ENCODE measurements around the gene CDCP1.

CDCP1 gene

GRCh38 chr3:45127130-45127822 lies 18.9 kb downstream of the CDCP1 start:
- peaks cover 0 to 4% of the 10 kb centered on the region in 2 donors for H3K36me3 ChIP-seq (ENCODE audit: control insufficient read depth in 2 of 2, insufficient read depth in 2 of 2, low read length in 2 of 2)
- H3K27me3 ChIP-seq (ENCODE audit: control insufficient read depth in 2 of 2, insufficient read depth in 2 of 2, low read length in 2 of 2), result no peaks in the 10 kb centered on the region
- no peak overlapping the region for H3K4me3 ChIP-seq (ENCODE audit: low read length in 2 of 2)
- H3K27ac ChIP-seq (ENCODE audit: low read depth in 2 of 2, low read length in 2 of 2), result peak overlapping the region in 1 of 2 donors; percentile 12
- peaks cover 38 to 43% of the 10 kb centered on the region in 2 donors for H3K4me1 ChIP-seq (ENCODE audit: control insufficient read depth in 2 of 2, insufficient read depth in 2 of 2, low read length in 2 of 2)
- no peak overlapping the region for H3K9ac ChIP-seq (ENCODE audit: low read depth in 1 of 2, low read length in 2 of 2)
- no peaks in the 10 kb centered on the region for H3K9me3 ChIP-seq (ENCODE audit: control insufficient read depth in 2 of 2, low read length in 2 of 2)

GRCh38 chr3:45126730-45127129 lies 19.4 kb downstream of the CDCP1 start:
- H3K4me1 ChIP-seq (ENCODE audit: control insufficient read depth in 2 of 2, insufficient read depth in 2 of 2, low read length in 2 of 2), result peaks cover 38 to 44% of the 10 kb centered on the region in 2 donors
- peaks cover 0 to 4% of the 10 kb centered on the region in 2 donors for H3K36me3 ChIP-seq (ENCODE audit: control insufficient read depth in 2 of 2, insufficient read depth in 2 of 2, low read length in 2 of 2)
- no peaks in the 10 kb centered on the region for H3K27me3 ChIP-seq (ENCODE audit: control insufficient read depth in 2 of 2, insufficient read depth in 2 of 2, low read length in 2 of 2)
- H3K27ac ChIP-seq (ENCODE audit: low read depth in 2 of 2, low read length in 2 of 2), result peak overlapping the region; percentile 12 to 58
- no peak overlapping the region for H3K4me3 ChIP-seq (ENCODE audit: low read length in 2 of 2)
- H3K9ac ChIP-seq (ENCODE audit: low read depth in 1 of 2, low read length in 2 of 2), result no peak overlapping the region
- H3K9me3 ChIP-seq (ENCODE audit: control insufficient read depth in 2 of 2, low read length in 2 of 2), result no peaks in the 10 kb centered on the region

DNA sequence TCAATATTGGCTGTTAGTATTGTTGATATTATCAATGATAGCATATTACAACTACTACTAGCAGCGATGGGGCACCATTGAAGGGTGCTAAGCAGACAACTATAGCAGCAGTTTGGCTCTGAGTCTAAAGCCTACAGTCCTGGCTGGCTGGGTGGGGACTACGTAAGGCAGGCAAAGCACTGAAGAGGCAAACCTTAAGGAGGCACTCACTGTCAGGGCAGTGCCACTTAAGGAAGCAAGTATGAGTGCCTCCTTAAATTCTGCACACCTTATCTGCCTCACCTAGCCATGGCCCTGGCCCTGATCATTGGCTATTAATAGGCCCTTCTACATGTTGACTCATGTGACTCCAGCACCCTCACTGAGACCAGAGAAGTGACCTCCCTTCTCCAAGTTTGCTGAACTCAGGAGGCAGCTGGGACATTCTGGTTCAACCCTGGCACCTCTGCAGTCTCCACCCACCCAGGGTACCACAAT lies 20.6 kb downstream of the CDCP1 start:
- Histone ChIP-seq H3K9me3 (ENCODE audit: control insufficient read depth in 2 of 2, low read length in 2 of 2) (no peaks in the 10 kb centered on the region), H3K27ac (ENCODE audit: low read depth in 2 of 2, low read length in 2 of 2) (peak overlapping the region; percentile 65 to 68)

DNA sequence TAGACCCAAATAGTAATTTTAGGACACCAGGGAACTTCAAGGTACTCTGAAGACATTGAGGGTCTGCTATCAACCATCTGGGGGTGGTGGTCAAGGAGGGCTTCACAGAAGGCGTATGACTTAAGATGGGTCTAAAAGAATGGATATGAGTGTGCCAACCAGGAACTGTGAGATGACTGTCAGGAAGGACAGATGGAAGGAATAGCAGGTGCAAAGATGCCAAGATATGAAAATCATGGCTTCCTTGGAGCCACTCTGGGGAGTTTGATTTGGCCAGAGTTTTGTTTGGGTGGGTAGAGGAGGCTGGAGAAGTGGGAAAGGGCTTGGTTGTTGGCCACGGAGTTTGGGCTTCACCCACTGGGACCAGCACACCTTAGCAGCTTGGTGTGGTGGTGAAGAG lies 21.2 kb downstream of the CDCP1 start:
- H3K27ac ChIP-seq (ENCODE audit: low read depth in 2 of 2, low read length in 2 of 2), result peak overlapping the region; percentile 65 to 68
- H3K4me3 ChIP-seq (ENCODE audit: low read length in 2 of 2), result peak overlapping the region in 1 of 2 donors; percentile 16
- peak overlapping the region in 1 of 2 donors; percentile 23 for H3K9ac ChIP-seq (ENCODE audit: low read depth in 1 of 2, low read length in 2 of 2)
- peaks cover 0 to 4% of the 10 kb centered on the region in 2 donors for H3K36me3 ChIP-seq (ENCODE audit: control insufficient read depth in 2 of 2, insufficient read depth in 2 of 2, low read length in 2 of 2)
- H3K27me3 ChIP-seq (ENCODE audit: control insufficient read depth in 2 of 2, insufficient read depth in 2 of 2, low read length in 2 of 2), result no peaks in the 10 kb centered on the region
- peaks cover 52 to 59% of the 10 kb centered on the region in 2 donors for H3K4me1 ChIP-seq (ENCODE audit: control insufficient read depth in 2 of 2, insufficient read depth in 2 of 2, low read length in 2 of 2)
- no peaks in the 10 kb centered on the region for H3K9me3 ChIP-seq (ENCODE audit: control insufficient read depth in 2 of 2, low read length in 2 of 2)

More for the DNA sequence above, 20.6 kb downstream of the CDCP1 start:
- H3K36me3 ChIP-seq (ENCODE audit: control insufficient read depth in 2 of 2, insufficient read depth in 2 of 2, low read length in 2 of 2), result peaks cover 0 to 4% of the 10 kb centered on the region in 2 donors
- H3K4me1 ChIP-seq (ENCODE audit: control insufficient read depth in 2 of 2, insufficient read depth in 2 of 2, low read length in 2 of 2), result peaks cover 48 to 54% of the 10 kb centered on the region in 2 donors
- peak overlapping the region in 1 of 2 donors; percentile 23 for H3K9ac ChIP-seq (ENCODE audit: low read depth in 1 of 2, low read length in 2 of 2)
- no peaks in the 10 kb centered on the region for H3K27me3 ChIP-seq (ENCODE audit: control insufficient read depth in 2 of 2, insufficient read depth in 2 of 2, low read length in 2 of 2)
- H3K4me3 ChIP-seq (ENCODE audit: low read length in 2 of 2), result peak overlapping the region in 1 of 2 donors; percentile 16

- H3K4me3 ChIP-seq (ENCODE audit: low read length in 2 of 2), result no peak overlapping the region
- H3K27ac ChIP-seq (ENCODE audit: low read depth in 2 of 2, low read length in 2 of 2), result peak overlapping the region; percentile 68 to 81
- no peak overlapping the region for H3K9ac ChIP-seq (ENCODE audit: low read depth in 1 of 2, low read length in 2 of 2)
- H3K4me1 ChIP-seq (ENCODE audit: control insufficient read depth in 2 of 2, insufficient read depth in 2 of 2, low read length in 2 of 2), result peaks cover 57 to 64% of the 10 kb centered on the region in 2 donors
- no peaks in the 10 kb centered on the region for H3K9me3 ChIP-seq (ENCODE audit: control insufficient read depth in 2 of 2, low read length in 2 of 2)
- H3K27me3 ChIP-seq (ENCODE audit: control insufficient read depth in 2 of 2, insufficient read depth in 2 of 2, low read length in 2 of 2), result no peaks in the 10 kb centered on the region
- H3K36me3 ChIP-seq (ENCODE audit: control insufficient read depth in 2 of 2, insufficient read depth in 2 of 2, low read length in 2 of 2), result peaks cover 0 to 4% of the 10 kb centered on the region in 2 donors
Measured at GRCh38 chr3:45124352-45124751, 21.8 kb downstream of the CDCP1 start.

DNA sequence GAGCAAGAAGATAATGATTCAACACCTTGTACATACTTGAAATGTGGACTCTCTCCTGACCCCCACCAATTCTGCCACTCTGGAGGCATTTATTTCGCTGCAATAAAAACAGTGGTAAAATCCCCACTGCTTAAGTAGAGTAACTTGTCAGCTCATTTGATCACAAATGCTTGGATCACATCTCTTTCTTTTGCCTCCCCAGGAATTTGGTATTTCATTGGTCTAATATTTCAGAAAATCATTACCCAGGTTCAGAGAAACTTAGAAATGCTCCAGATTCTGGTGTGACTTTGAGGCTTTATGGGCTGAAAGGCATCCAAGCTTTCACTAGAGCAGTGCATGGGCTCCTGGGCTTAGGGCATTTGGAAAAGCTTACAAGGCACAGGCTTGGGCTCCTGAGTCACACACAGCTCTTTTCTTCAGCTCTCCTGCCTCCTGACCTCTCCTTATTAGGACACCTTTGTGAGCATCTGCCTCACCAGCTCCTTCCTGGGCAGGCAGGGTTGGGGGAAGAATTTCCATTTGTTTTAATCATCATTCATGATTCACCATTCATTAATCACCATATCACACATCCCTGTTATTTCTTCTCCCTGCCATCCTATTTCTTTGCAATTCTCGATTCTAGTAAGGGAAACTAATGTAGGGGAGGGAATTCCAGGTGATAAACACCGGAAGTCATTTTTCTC lies 22.5 kb downstream of the CDCP1 start:
- H3K9ac ChIP-seq (ENCODE audit: low read depth in 1 of 2, low read length in 2 of 2), result peak overlapping the region; percentile 27 to 38
- H3K27me3 ChIP-seq (ENCODE audit: control insufficient read depth in 2 of 2, insufficient read depth in 2 of 2, low read length in 2 of 2), result no peaks in the 10 kb centered on the region
- no peaks in the 10 kb centered on the region for H3K9me3 ChIP-seq (ENCODE audit: control insufficient read depth in 2 of 2, low read length in 2 of 2)
- H3K36me3 ChIP-seq (ENCODE audit: control insufficient read depth in 2 of 2, insufficient read depth in 2 of 2, low read length in 2 of 2), result peaks cover 0 to 4% of the 10 kb centered on the region in 2 donors
- peaks cover 63 to 70% of the 10 kb centered on the region in 2 donors for H3K4me1 ChIP-seq (ENCODE audit: control insufficient read depth in 2 of 2, insufficient read depth in 2 of 2, low read length in 2 of 2)
- peak overlapping the region in 1 of 2 donors; percentile 27 for H3K4me3 ChIP-seq (ENCODE audit: low read length in 2 of 2)
- H3K27ac ChIP-seq (ENCODE audit: low read depth in 2 of 2, low read length in 2 of 2), result peak overlapping the region; percentile 76 to 81

GRCh38 chr3:45123030-45123429 lies 23.1 kb downstream of the CDCP1 start:
- Histone ChIP-seq H3K4me3 (ENCODE audit: low read length in 2 of 2) (peak overlapping the region in 1 of 2 donors; percentile 27), H3K36me3 (ENCODE audit: control insufficient read depth in 2 of 2, insufficient read depth in 2 of 2, low read length in 2 of 2) (peaks cover 0 to 4% of the 10 kb centered on the region in 2 donors), H3K27me3 (ENCODE audit: control insufficient read depth in 2 of 2, insufficient read depth in 2 of 2, low read length in 2 of 2) (no peaks in the 10 kb centered on the region), H3K27ac (ENCODE audit: low read depth in 2 of 2, low read length in 2 of 2) (peak overlapping the region; percentile 76 to 81), H3K4me1 (ENCODE audit: control insufficient read depth in 2 of 2, insufficient read depth in 2 of 2, low read length in 2 of 2) (peaks cover 70 to 77% of the 10 kb centered on the region in 2 donors), H3K9ac (ENCODE audit: low read depth in 1 of 2, low read length in 2 of 2) (peak overlapping the region; percentile 27 to 38), H3K9me3 (ENCODE audit: control insufficient read depth in 2 of 2, low read length in 2 of 2) (no peaks in the 10 kb centered on the region)

DNA sequence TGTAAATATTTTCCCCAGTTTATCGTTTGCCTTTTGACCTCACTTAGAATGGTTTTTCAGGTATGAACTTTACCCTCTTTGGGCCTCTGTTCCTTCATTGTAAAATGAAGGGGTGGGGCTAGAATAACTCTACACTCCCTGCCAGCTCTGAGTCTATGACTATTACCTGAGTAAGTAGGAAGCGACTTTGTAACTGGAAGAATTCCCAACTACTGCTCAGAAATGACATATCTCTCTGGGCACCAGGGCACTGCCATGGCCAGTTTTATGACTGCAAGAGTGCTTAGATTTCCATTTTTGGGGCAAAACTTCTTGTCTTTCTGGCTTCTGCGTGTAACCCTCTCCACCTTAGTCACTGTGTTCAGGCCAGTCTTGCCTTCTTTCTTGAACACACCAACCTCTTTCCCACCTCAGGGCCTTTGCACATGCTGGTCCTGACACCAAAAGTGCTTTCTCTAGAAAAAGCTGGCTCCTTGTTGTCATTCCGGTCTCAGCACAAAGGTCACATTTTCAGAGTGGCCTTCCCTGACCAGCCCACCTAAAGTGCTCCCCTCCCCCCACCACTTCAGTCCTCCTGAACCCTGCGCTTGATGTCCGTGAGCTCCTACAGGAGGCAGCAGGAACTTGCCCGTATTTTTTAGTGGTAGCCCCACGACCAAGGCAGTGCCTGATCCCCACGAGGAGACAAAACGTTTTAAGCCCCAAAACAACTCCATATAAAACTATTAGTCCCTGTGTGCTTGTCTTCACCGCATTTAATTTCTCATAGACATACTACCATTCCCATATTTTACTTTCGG lies 25.6 kb downstream of the CDCP1 start:
- peak overlapping the region; percentile 90 to 91 for H3K27ac ChIP-seq (ENCODE audit: low read depth in 2 of 2, low read length in 2 of 2)
- no peaks in the 10 kb centered on the region for H3K9me3 ChIP-seq (ENCODE audit: control insufficient read depth in 2 of 2, low read length in 2 of 2)

DNA sequence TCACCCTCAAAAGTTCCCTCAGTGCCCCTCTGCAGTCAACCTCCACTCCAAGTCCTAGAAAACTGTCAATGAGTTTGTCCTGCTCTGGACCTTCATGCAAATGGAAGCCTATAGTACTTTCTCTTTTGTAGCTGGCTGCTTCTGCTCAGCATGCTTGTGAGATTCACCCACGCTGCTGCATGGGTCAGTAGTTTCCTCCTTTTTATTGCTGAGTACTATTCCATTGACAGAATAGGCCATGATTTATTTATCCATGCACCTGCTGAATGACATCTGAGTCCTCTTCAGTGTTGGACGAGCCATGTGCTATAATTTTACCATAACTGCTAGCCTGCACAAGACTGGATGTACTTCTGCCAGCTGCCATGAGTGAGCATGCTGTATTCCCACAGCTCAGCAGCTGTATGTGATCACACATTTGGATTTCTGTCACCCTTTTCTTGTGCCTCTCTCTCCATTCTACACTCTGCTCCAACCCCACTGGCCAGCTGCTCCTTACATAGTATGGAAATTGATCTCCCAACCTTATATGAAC lies 26.3 kb downstream of the CDCP1 start:
- peaks cover 0 to 7% of the 10 kb centered on the region in 2 donors for H3K36me3 ChIP-seq (ENCODE audit: control insufficient read depth in 2 of 2, insufficient read depth in 2 of 2, low read length in 2 of 2)
- peak overlapping the region in 1 of 2 donors; percentile 29 for H3K9ac ChIP-seq (ENCODE audit: low read depth in 1 of 2, low read length in 2 of 2)
- no peaks in the 10 kb centered on the region for H3K27me3 ChIP-seq (ENCODE audit: control insufficient read depth in 2 of 2, insufficient read depth in 2 of 2, low read length in 2 of 2)
- peak overlapping the region in 1 of 2 donors; percentile 37 for H3K4me3 ChIP-seq (ENCODE audit: low read length in 2 of 2)
- H3K4me1 ChIP-seq (ENCODE audit: control insufficient read depth in 2 of 2, insufficient read depth in 2 of 2, low read length in 2 of 2), result peaks cover 56 to 67% of the 10 kb centered on the region in 2 donors
- H3K27ac ChIP-seq (ENCODE audit: low read depth in 2 of 2, low read length in 2 of 2), result peak overlapping the region; percentile 85 to 90
- H3K9me3 ChIP-seq (ENCODE audit: control insufficient read depth in 2 of 2, low read length in 2 of 2), result no peaks in the 10 kb centered on the region

More for the DNA sequence above, 25.6 kb downstream of the CDCP1 start:
- peaks cover 4 to 7% of the 10 kb centered on the region in 2 donors for H3K36me3 ChIP-seq (ENCODE audit: control insufficient read depth in 2 of 2, insufficient read depth in 2 of 2, low read length in 2 of 2)
- peaks cover 60 to 73% of the 10 kb centered on the region in 2 donors for H3K4me1 ChIP-seq (ENCODE audit: control insufficient read depth in 2 of 2, insufficient read depth in 2 of 2, low read length in 2 of 2)
- H3K4me3 ChIP-seq (ENCODE audit: low read length in 2 of 2), result no peak overlapping the region
- H3K27me3 ChIP-seq (ENCODE audit: control insufficient read depth in 2 of 2, insufficient read depth in 2 of 2, low read length in 2 of 2), result no peaks in the 10 kb centered on the region
- H3K9ac ChIP-seq (ENCODE audit: low read depth in 1 of 2, low read length in 2 of 2), result peak overlapping the region; percentile 4 to 46
